GM18526 (cell line): Measurements from ENCODE around the gene PRKAG3.

ENCODE experiments used
- POLR2A ChIP-seq: IDR thresholded peaks from 3 replicates; pipeline ENCODE4 v1.6.1; 2011; ENCODE audit not compliant: insufficient read length; ENCODE audit errors: extremely low read depth

The PRKAG3 gene

DNA sequence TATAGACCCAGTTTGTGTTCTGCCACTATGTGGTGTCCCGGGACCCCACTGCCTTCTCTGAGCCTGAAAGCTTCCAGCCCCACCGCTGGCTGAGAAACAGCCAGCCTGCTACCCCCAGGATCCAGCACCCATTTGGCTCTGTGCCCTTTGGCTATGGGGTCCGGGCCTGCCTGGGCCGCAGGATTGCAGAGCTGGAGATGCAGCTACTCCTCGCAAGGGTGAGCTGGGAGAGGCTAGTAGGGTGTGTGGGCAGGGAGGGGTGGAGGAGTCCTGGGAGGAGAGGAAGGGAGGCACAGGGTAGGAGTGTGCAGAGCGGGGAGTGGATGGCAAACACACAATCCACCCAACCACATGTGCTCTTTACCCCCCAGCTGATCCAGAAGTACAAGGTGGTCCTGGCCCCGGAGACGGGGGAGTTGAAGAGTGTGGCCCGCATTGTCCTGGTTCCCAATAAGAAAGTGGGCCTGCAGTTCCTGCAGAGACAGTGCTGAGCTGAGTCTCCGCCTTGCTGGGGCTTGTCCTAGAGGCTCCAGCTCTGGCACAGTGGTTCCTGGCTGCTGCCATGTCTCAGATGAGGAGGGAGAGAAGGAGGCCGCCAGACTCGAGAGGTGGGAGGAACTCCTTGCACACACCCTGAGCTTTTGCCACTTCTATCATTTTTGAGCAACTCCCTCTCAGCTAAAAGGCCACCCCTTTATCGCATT lies 16.9 kb downstream of the PRKAG3 start:
- no peak for TF ChIP-seq POLR2A

DNA sequence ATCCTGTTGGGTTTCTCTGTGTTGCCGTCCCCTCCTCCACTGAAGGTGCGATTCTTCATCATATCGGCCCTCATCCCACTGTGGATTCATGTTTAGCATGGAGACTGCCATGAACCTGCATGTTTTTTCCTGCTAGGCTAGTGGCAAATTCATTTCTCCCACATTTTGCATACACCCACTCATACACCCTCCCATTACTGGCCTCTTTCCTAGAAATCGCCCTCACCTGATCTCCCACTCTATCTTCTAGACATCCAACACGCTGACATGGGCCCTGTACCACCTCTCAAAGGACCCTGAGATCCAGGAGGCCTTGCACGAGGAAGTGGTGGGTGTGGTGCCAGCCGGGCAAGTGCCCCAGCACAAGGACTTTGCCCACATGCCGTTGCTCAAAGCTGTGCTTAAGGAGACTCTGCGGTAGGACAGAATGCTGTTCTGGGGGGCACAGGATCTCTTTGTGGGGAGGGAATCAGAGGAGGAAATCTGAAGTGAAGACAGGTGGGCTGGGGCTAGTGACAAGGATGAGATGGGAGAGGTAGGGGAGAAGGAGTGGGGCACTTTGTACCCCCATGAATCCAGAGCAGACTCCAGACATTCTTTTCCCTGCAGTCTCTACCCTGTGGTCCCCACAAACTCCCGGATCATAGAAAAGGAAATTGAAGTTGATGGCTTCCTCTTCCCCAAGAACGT lies 17.7 kb downstream of the PRKAG3 start:
- TF ChIP-seq POLR2A = no peak

GRCh38 chr2:218812861-218813260 lies 18.7 kb downstream of the PRKAG3 start:
- TF ChIP-seq POLR2A = no peak

DNA sequence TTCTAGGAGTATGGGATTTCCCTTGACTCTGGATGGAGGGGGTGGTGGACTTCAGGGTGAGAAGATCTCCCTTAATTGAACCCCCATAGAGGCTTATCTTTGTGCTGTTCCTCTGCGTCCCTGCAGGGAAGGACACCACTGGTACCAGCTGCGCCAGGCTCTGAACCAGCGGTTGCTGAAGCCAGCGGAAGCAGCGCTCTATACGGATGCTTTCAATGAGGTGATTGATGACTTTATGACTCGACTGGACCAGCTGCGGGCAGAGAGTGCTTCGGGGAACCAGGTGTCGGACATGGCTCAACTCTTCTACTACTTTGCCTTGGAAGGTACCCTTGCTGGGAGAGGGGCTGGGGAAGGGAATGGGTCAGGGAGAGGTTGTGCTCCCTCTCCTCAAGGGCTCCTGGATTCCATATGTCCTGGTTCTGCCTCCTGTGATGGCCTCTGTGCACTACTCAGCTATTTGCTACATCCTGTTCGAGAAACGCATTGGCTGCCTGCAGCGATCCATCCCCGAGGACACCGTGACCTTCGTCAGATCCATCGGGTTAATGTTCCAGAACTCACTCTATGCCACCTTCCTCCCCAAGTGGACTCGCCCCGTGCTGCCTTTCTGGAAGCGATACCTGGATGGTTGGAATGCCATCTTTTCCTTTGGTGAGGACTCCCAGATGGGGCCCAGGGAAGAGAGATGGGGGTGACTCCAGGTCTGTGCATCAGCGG lies 19.3 kb downstream of the PRKAG3 start:
- TF ChIP-seq POLR2A = no peak

DNA sequence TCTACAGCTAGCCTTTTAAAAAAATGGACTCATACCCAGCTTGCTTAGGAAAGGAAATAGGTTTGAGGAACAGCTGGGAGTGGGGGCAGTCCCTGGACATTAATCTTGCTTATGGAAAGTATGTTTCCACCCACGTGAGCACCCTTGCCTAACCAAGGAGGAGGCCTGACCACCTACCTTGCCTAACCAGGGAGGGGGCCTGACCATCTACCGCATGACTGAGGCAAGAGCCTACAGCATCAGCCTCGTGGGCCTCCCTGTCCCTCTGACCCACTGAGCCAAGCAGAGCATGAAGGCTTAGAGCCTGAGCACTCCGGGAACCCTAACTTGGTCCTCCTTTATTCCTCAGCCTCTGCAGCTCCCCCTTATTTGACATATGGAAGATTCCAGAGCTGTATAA lies 20.2 kb downstream of the PRKAG3 start:
- TF ChIP-seq POLR2A = no peak

- no peak for TF ChIP-seq POLR2A
These were observed 21.3 kb downstream of the PRKAG3 start for GRCh38 chr2:218810256-218810655.

- no peak for TF ChIP-seq POLR2A
These were observed 22.1 kb downstream of the PRKAG3 start for GRCh38 chr2:218809515-218809914.

DNA sequence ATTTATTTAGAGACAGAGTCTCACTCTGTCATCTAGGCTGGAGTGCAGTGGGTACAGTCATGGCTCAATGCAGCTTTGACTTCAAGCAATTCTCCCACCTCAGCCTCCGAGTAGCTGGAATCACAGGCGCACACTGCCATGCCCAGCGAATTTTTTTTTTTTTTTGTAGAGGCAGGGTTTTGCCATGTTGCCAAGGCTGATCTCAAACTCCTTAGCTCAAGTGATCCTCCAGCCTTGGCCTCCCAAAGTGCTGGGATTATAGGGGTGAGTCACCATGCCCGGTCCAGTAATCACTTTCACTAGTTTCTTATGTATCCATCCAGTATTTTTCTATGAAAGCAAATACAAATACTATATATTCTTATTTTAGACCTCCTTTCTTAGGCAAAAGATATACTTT lies 24.0 kb downstream of the PRKAG3 start:
- no peak for TF ChIP-seq POLR2A

- TF ChIP-seq POLR2A = no peak
These were observed 25.1 kb downstream of the PRKAG3 start for GRCh38 chr2:218806346-218806978.

- no peak for TF ChIP-seq POLR2A
These were observed 26.0 kb downstream of the PRKAG3 start for GRCh38 chr2:218805627-218806026.

DNA sequence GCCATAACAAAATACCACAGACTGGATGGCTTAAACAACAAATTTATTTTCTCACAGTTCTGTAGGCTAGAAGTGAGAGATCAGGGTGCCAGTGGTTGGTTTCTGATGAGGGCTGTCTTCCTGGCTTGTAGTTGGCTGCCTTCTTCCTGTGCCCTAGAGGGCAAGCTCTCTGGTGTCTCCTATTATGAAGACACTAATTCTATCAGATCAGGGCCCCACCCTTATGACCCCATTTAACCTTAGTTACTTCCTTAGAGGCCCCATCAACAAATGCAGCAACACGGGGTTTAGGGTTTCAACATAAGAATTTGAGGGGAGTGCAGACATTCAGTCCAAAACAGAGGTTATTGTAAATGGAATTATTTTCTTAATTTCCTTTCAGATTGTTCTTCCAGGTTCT lies 26.8 kb downstream of the PRKAG3 start:
- no peak for TF ChIP-seq POLR2A

DNA sequence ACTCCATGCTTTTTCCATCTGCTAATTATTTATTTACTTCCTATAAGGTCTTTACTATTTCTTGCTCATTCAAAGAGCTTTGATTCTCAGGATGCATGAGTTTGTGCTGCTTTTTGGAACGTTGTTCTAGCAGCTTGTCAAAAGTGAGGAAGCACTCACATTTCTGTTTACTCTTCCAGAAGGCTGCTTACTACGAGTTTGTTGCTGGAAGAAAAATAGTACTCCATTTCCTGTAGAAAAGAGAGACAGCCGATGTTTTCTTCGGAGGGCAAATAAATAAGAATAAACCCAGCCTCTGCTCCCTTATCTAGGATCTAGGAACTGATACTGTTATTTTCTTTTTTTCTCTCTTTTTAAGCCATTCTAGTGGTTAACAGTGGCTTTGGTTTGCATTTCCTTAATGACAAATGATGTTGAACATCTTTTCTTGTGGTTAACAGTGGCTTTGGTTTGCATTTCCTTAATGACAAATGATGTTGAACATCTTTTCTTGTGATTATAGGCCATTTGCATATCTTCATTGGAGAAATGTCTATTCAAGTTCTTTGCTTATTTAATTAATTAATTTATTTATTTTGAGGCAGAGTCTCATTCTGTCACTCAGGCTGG lies 29.1 kb downstream of the PRKAG3 start:
- no peak for TF ChIP-seq POLR2A

DNA sequence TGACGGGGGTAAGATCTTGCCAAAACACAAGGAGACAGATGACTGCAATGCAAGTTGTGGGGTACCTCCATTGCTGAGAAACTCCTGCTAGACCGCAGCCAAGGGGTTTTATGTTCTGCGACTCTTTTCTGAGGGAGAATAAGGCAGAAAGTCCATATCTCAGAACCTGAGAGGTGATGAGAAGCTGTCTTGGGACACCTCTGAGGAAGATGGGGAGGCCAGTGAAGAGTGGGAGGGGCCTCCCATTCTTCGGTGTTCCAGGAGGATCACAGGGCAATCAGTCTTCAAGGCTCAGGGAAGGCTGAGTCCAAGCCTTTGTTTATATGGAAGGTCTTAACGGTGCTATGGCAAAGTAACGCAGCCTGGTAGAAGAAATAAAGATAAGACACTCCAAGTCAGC lies 31.6 kb downstream of the PRKAG3 start:
- no peak for TF ChIP-seq POLR2A

DNA sequence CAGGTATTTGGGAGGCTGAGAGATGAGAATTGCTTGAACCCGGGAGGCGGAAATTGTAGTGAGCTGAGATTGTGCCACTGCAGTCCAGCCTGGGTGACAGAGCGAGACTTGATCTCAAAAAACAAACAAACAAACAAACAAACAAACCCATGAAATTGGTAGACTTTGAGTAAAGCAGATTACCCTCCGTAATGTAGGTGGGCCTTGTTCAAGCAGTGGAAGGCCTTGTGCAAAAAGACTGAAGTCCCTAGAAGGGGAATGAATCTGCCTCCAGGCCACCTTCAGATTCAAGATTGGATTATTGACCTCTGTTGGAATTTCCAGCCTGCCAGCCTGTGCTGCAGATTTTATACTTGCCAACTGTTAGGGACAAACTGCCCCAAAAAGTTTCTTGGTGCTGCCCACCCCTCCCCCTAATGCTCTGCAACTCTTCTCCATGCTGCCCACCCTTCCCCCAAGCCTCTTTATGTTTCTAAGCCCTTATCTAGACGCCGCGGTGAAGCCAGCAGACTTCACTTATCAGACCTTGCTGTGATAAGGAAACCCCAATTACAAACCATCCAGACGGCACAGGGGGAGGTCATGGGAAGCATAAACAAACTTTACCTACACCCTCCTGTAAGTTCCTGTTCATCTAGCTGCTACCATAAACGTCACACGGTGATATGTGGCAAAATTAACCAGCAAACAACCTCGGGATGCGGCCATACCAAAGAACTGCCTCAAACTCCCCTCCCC lies 32.7 kb downstream of the PRKAG3 start:
- TF ChIP-seq POLR2A = no peak

GRCh38 chr2:218796691-218797090 lies 34.9 kb downstream of the PRKAG3 start:
- no peak for TF ChIP-seq POLR2A

GRCh38 chr2:218792433-218792832 lies 39.2 kb downstream of the PRKAG3 start:
- no peak for TF ChIP-seq POLR2A
